Measurements from ENCODE around the gene UBE2Z. TPM values are rescaled to one million over a fixed set of nuclear protein-coding genes. Genes with fewer than 3 reads are reported as not detected.
A peak's percentile ranks its signal among the peaks of the same experiment; 100 is the strongest.

The UBE2Z gene
- total and polyA plus RNA-seq, 9 of the 15 experiments (the other 6 are each of a cell fraction or from before 2014, with no cell fraction given), result 11.8 to 89.0 (median 38.2) TPM

- ATAC-seq (no peak; the same call in 2 of the 3 replicates), DNase-seq (ENCODE audit: extremely low read depth in 1 of 4, low spot score in 3 of 4) (no peak), FAIRE-seq (peak; percentile 48)
- POLR2A ChIA-PET, result interaction anchor here (0.5 to 1.5 kb wide), 3 partner anchors 9 to 860 kb away, joined by 3 to 4 read pairs (median 3); no protein-coding TSS in a partner anchor
- no peaks in the 10 kb centered on the region for H3K9me3 ChIP-seq (replicated peaks; ENCODE audit: control insufficient read depth, insufficient read depth, low read depth, low read length)
- no TSS peak for BruUV-seq (replicated peaks)
- H2AFZ ChIP-seq (ENCODE audit: low read depth, low read length), result no peak overlapping the region
- no peaks in the 10 kb centered on the region for H4K20me1 ChIP-seq (replicated peaks; ENCODE audit: control insufficient read depth, insufficient read depth, low read length)
- H3K79me2 ChIP-seq (ENCODE audit: control insufficient read depth, insufficient read depth, low read length), result no peaks in the 10 kb centered on the region
- peaks cover 5 to 7% of the 10 kb centered on the region in 2 experiments; a peak in 3 of 5 replicates for H3K4me1 ChIP-seq (replicated peaks in 1 of 2; ENCODE audit: control insufficient read depth in 2 of 2, insufficient read depth in 2 of 2, low read length in 2 of 2)
- WGBS (ENCODE audit: insufficient coverage, low coverage, missing lambda C conversion rate), result 29% methylated on average over 6 of the region's 6 CpGs
- no peaks in the 10 kb centered on the region for H3K36me3 ChIP-seq (ENCODE audit: control insufficient read depth, insufficient read depth, low read length)
- no peak overlapping the region for H3K9ac ChIP-seq (ENCODE audit: insufficient read depth in 1 of 2, low read depth in 2 of 2, low read length in 2 of 2)
- intact Hi-C loops (cut with micrococcal nuclease), result no loop called here
- in situ Hi-C loops (cut with MboI), result no loop called here
- peaks cover 0 to 13% of the 10 kb centered on the region in 2 experiments; a peak in 3 of 5 replicates for H3K27me3 ChIP-seq (ENCODE audit: control insufficient read depth in 2 of 2, insufficient read depth in 2 of 2, low read length in 2 of 2)
- H3K4me2 ChIP-seq (ENCODE audit: insufficient read depth, low read length), result no peak overlapping the region
- no peak overlapping the region for H3K4me3 ChIP-seq
- CTCF ChIA-PET (ENCODE audit: low intra/inter-chr PET ratio), result no interaction called here
- H3K9me1 ChIP-seq (ENCODE audit: control insufficient read depth, insufficient read depth, low read length), result no peaks in the 10 kb centered on the region
- no peak overlapping the region for H3K27ac ChIP-seq (ENCODE audit: extremely low read depth, low read depth, low read length)
- TF ChIP-seq ZNF311 (CRISPR knock-in tag; IDR thresholded peaks at IDR 0.05), result no peak
- no peak for TF ChIP-seq KDM1A (IDR thresholded peaks at IDR 0.05)
- TF ChIP-seq NRF1 (conservative IDR thresholded peaks at IDR 0.05 in 1 of 2, IDR thresholded peaks at IDR 0.05 in 1 of 2), result no peak
- TF ChIP-seq BRCA1 (IDR thresholded peaks at IDR 0.05), result no peak
- no peak for TF ChIP-seq BRCA1 (CRISPR knock-in tag; IDR thresholded peaks at IDR 0.05)
- TF ChIP-seq ZBTB43 (CRISPR knock-in tag; IDR thresholded peaks at IDR 0.05), result no peak
- TF ChIP-seq MLLT1 (IDR thresholded peaks at IDR 0.05), result no peak
- no peak for TF ChIP-seq RERE (CRISPR knock-in tag; IDR thresholded peaks at IDR 0.05; ENCODE audit: borderline replicate concordance)
- no peak for TF ChIP-seq MCM5 (IDR thresholded peaks at IDR 0.05; ENCODE audit: low read depth)
- no peak for TF ChIP-seq CC2D1A (IDR thresholded peaks at IDR 0.05)
- TF ChIP-seq SIRT6 (IDR thresholded peaks at IDR 0.05; ENCODE audit: low read depth, low read length), result no peak
- no peak for TF ChIP-seq RAD51 (IDR thresholded peaks at IDR 0.05; ENCODE audit: borderline replicate concordance, low read depth)
- no peak for TF ChIP-seq ZBTB1 (CRISPR knock-in tag; IDR thresholded peaks at IDR 0.05; ENCODE audit: borderline replicate concordance, low read depth)
- no peak for TF ChIP-seq YY1 (IDR thresholded peaks at IDR 0.05; ENCODE audit: borderline replicate concordance in 1 of 3, control insufficient read depth in 1 of 3, extremely low read depth in 1 of 3, insufficient read depth in 3 of 3, insufficient read length in 1 of 3, insufficient replicate concordance in 2 of 3, low read depth in 1 of 3, low read length in 2 of 3)
Observed at GRCh38 chr17:48869821-48870318, 38.3 kb upstream of the UBE2Z start.
